CD4-positive, CD25-positive, alpha-beta regulatory T cell (primary cell): Measurements from ENCODE around the gene AATK. TPM values are rescaled to one million over a fixed set of nuclear protein-coding genes. Genes with fewer than 3 reads are reported as not detected.

ENCODE experiments used
- ATAC-seq, 2 donors: fragments of 150-1000 bp; cut with Tn5 transposase; one replicate each; pipeline ENCODE4 v1.10.0; 2021; ENCODE audit warnings: low read depth in 2 of 2, moderate number of reproducible peaks in 2 of 2, moderate library complexity in 1 of 2
- DNase-seq, 3 donors: peaks; one replicate each; pipeline versions ENCODE4 v3.0.0 to v3.0.0-alpha.2; 2012 to 2022; ENCODE audit warnings: mixed read lengths in 1 of 3
- H3K27ac ChIP-seq: one replicate; pipeline ENCODE4 v1.7.0; 2013; ENCODE audit warnings: mild to moderate bottlenecking, low read length; ENCODE audit not compliant: insufficient read depth, poor library complexity, severe bottlenecking
- H3K27me3 ChIP-seq: one replicate; pipeline ENCODE4 v1.7.0; 2013; ENCODE audit warnings: low read length; ENCODE audit not compliant: control insufficient read depth, insufficient read depth
- H3K36me3 ChIP-seq: one replicate; pipeline ENCODE4 v1.7.0; 2013; ENCODE audit warnings: mild to moderate bottlenecking, low read length, moderate library complexity; ENCODE audit not compliant: control insufficient read depth, insufficient read depth
- H3K4me1 ChIP-seq: 2 replicates; pipeline ENCODE4 v1.7.0; 2013; ENCODE audit warnings: mild to moderate bottlenecking, low read length; ENCODE audit not compliant: insufficient read depth, control insufficient read depth, poor library complexity, severe bottlenecking
- H3K4me3 ChIP-seq: one replicate; pipeline ENCODE4 v1.7.0; 2013; ENCODE audit warnings: low read depth, mild to moderate bottlenecking, low read length, moderate library complexity
- H3K9me3 ChIP-seq, 2 experiments: 1 replicate in 1 of 2; 2 replicates in 1 of 2; pipeline ENCODE4 v1.7.0; 2013; ENCODE audit warnings: low read length in 2 of 2, mild to moderate bottlenecking in 1 of 2, moderate library complexity in 1 of 2; ENCODE audit not compliant: control insufficient read depth in 2 of 2
- H3K27ac Mint-ChIP-seq, 3 donors: one replicate each; pipeline ENCODE4 v1.8.0; 2020 to 2022; ENCODE audit warnings: mild to moderate bottlenecking in 3 of 3, mixed read lengths in 3 of 3, moderate library complexity in 2 of 3
- H3K27me3 Mint-ChIP-seq: one replicate; pipeline ENCODE4 v1.8.0; 2022; ENCODE audit warnings: mild to moderate bottlenecking, mixed read lengths
- H3K36me3 Mint-ChIP-seq: one replicate; pipeline ENCODE4 v1.8.0; 2020; ENCODE audit warnings: mixed read lengths
- H3K4me1 Mint-ChIP-seq, 4 donors: one replicate each; pipeline ENCODE4 v1.8.0; 2020 to 2022; ENCODE audit warnings: mixed read lengths in 4 of 4, mild to moderate bottlenecking in 1 of 4
- H3K4me3 Mint-ChIP-seq, 4 donors: one replicate each; pipeline ENCODE4 v1.8.0; 2020 to 2022; ENCODE audit warnings: mild to moderate bottlenecking in 4 of 4, mixed read lengths in 4 of 4, moderate library complexity in 3 of 4
- H3K9me3 Mint-ChIP-seq, 7 donors: one replicate each; pipeline ENCODE4 v1.8.0; 2020 to 2022; ENCODE audit warnings: mixed read lengths in 7 of 7, mild to moderate bottlenecking in 3 of 7, moderate library complexity in 2 of 7
- polyA plus RNA-seq, 4 donors: library from polyadenylated mRNA; unstranded; fragments of 300-500 nt; fragmentation: Illumina TruSeq; gene quantifications; one replicate each; pipeline ENCODE4 v1.2.3, GENCODE V29; 2021
- total RNA-seq: library from RNA; stranded (reverse); gene quantifications from one replicate; pipeline ENCODE4 v1.2.3, GENCODE V29; 2022

Gene AATK
- total and polyA plus RNA-seq, 5 donors from 2014 or later, result 0.03 to 0.26 (median 0.16) TPM; not detected in 2

GRCh38 chr17:81194941-81195901 is 29.2 kb upstream of the AATK start:
- H3K4me1 ChIP-seq, result no peaks in the 10 kb centered on the region
- no peaks in the 10 kb centered on the region for H3K27me3 ChIP-seq
- no peak overlapping the region for H3K27ac ChIP-seq
- H3K36me3 Mint-ChIP-seq, result no peaks in the 10 kb centered on the region
- no peak for ATAC-seq
- no peaks in the 10 kb centered on the region for H3K4me1 Mint-ChIP-seq
- H3K9me3 ChIP-seq, result no peaks in the 10 kb centered on the region
- no peak overlapping the region for H3K27ac Mint-ChIP-seq
- no peaks in the 10 kb centered on the region for H3K27me3 Mint-ChIP-seq
- peaks cover 0 to 2% (median 0%) of the 10 kb centered on the region in 7 donors for H3K9me3 Mint-ChIP-seq
- no peak overlapping the region for H3K4me3 ChIP-seq
- no peak overlapping the region for H3K4me3 Mint-ChIP-seq
- DNase-seq, result no peak
- H3K36me3 ChIP-seq, result no peaks in the 10 kb centered on the region

GRCh38 chr17:81194225-81194760 is 28.3 kb upstream of the AATK start:
- H3K9me3 ChIP-seq, result no peaks in the 10 kb centered on the region
- no peaks in the 10 kb centered on the region for H3K27me3 ChIP-seq
- H3K27ac ChIP-seq, result no peak overlapping the region
- no peak overlapping the region for H3K27ac Mint-ChIP-seq
- H3K36me3 ChIP-seq, result no peaks in the 10 kb centered on the region
- H3K4me3 Mint-ChIP-seq, result no peak overlapping the region
- no peaks in the 10 kb centered on the region for H3K36me3 Mint-ChIP-seq
- H3K4me3 ChIP-seq, result no peak overlapping the region
- ATAC-seq, result no peak
- no peaks in the 10 kb centered on the region for H3K4me1 Mint-ChIP-seq
- no peaks in the 10 kb centered on the region for H3K27me3 Mint-ChIP-seq
- H3K4me1 ChIP-seq, result no peaks in the 10 kb centered on the region
- H3K9me3 Mint-ChIP-seq, result peaks cover 0 to 2% (median 0%) of the 10 kb centered on the region in 7 donors
- DNase-seq, result no peak

GRCh38 chr17:81193470-81194224 is 27.6 kb upstream of the AATK start:
- Histone ChIP-seq H3K27ac (no peak overlapping the region), H3K4me1 (no peaks in the 10 kb centered on the region), H3K36me3 (no peaks in the 10 kb centered on the region), H3K27me3 (no peaks in the 10 kb centered on the region), H3K9me3 (no peaks in the 10 kb centered on the region), H3K4me3 (no peak overlapping the region)
- H3K36me3 Mint-ChIP-seq, result no peaks in the 10 kb centered on the region
- no peak for DNase-seq
- no peak overlapping the region for H3K27ac Mint-ChIP-seq
- no peak for ATAC-seq
- no peaks in the 10 kb centered on the region for H3K27me3 Mint-ChIP-seq
- H3K4me3 Mint-ChIP-seq, result no peak overlapping the region
- no peaks in the 10 kb centered on the region for H3K4me1 Mint-ChIP-seq
- peaks cover 0 to 2% (median 0%) of the 10 kb centered on the region in 7 donors for H3K9me3 Mint-ChIP-seq

- Histone ChIP-seq H3K27ac (no peak overlapping the region), H3K9me3 (no peaks in the 10 kb centered on the region), H3K27me3 (no peaks in the 10 kb centered on the region), H3K4me3 (no peak overlapping the region), H3K4me1 (no peaks in the 10 kb centered on the region), H3K36me3 (no peaks in the 10 kb centered on the region)
- no peaks in the 10 kb centered on the region for H3K4me1 Mint-ChIP-seq
- no peaks in the 10 kb centered on the region for H3K27me3 Mint-ChIP-seq
- no peak for ATAC-seq
- no peaks in the 10 kb centered on the region for H3K36me3 Mint-ChIP-seq
- H3K9me3 Mint-ChIP-seq, result no peaks in the 10 kb centered on the region
- H3K27ac Mint-ChIP-seq, result no peak overlapping the region
- no peak for DNase-seq
- H3K4me3 Mint-ChIP-seq, result no peak overlapping the region
Measured at GRCh38 chr17:81193051-81193410, 27.0 kb upstream of the AATK start.

- no peak overlapping the region for H3K4me3 ChIP-seq
- Mint-ChIP-seq H3K9me3 (no peaks in the 10 kb centered on the region), H3K27ac (no peak overlapping the region), H3K4me1 (no peaks in the 10 kb centered on the region), H3K27me3 (no peaks in the 10 kb centered on the region), H3K4me3 (no peak overlapping the region), H3K36me3 (no peaks in the 10 kb centered on the region)
- no peaks in the 10 kb centered on the region for H3K36me3 ChIP-seq
- no peak for DNase-seq
- H3K9me3 ChIP-seq, result no peaks in the 10 kb centered on the region
- H3K27me3 ChIP-seq, result no peaks in the 10 kb centered on the region
- ATAC-seq, result no peak
- no peaks in the 10 kb centered on the region for H3K4me1 ChIP-seq
- H3K27ac ChIP-seq, result no peak overlapping the region
Measured at GRCh38 chr17:81192386-81193050, 26.5 kb upstream of the AATK start.

GRCh38 chr17:81191646-81192045 is 25.6 kb upstream of the AATK start:
- Mint-ChIP-seq H3K9me3 (no peaks in the 10 kb centered on the region), H3K4me1 (no peaks in the 10 kb centered on the region), H3K27me3 (no peaks in the 10 kb centered on the region), H3K36me3 (no peaks in the 10 kb centered on the region), H3K4me3 (no peak overlapping the region), H3K27ac (no peak overlapping the region)
- no peak for DNase-seq
- Histone ChIP-seq H3K4me1 (no peaks in the 10 kb centered on the region), H3K27me3 (no peaks in the 10 kb centered on the region), H3K27ac (no peak overlapping the region), H3K9me3 (no peaks in the 10 kb centered on the region), H3K4me3 (no peak overlapping the region), H3K36me3 (no peaks in the 10 kb centered on the region)
- no peak for ATAC-seq

GRCh38 chr17:81191116-81191515 is 25.1 kb upstream of the AATK start:
- DNase-seq, result no peak
- no peaks in the 10 kb centered on the region for H3K4me1 ChIP-seq
- H3K27ac ChIP-seq, result no peak overlapping the region
- H3K4me3 Mint-ChIP-seq, result no peak overlapping the region
- no peak overlapping the region for H3K4me3 ChIP-seq
- H3K9me3 Mint-ChIP-seq, result no peaks in the 10 kb centered on the region
- no peaks in the 10 kb centered on the region for H3K36me3 Mint-ChIP-seq
- no peaks in the 10 kb centered on the region for H3K36me3 ChIP-seq
- no peak overlapping the region for H3K27ac Mint-ChIP-seq
- no peaks in the 10 kb centered on the region for H3K9me3 ChIP-seq
- H3K4me1 Mint-ChIP-seq, result no peaks in the 10 kb centered on the region
- no peaks in the 10 kb centered on the region for H3K27me3 ChIP-seq
- no peak for ATAC-seq
- no peaks in the 10 kb centered on the region for H3K27me3 Mint-ChIP-seq
